ENCODE measurements around the gene ZFP1.
"Not testable (repeated sequence)": the region's sequence is repeated elsewhere in the genome, so short reads cannot be mapped to it uniquely, and the experiment has no call there.

ZFP1 gene

DNA sequence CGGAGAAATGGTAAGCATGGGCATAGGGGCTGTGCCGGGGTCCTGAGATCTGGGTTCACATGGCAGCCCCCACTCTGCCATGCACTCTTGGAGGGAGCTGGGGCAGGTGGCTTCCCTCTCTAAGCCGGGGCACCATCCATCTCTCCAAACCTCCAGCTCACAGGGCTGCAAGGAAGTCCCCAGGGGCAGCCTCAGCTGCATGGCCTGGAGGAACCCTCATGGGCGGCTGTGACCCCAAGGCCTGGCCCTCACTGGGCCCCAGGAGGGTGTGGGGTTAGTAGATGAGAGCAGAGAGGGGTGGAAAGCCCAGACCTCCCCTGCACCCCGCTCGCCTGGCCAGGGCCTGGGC, 56.1 kb downstream of the ZFP1 start:
- DNase-seq (ENCODE audit: low read depth in 2 of 2), result no peak

DNA sequence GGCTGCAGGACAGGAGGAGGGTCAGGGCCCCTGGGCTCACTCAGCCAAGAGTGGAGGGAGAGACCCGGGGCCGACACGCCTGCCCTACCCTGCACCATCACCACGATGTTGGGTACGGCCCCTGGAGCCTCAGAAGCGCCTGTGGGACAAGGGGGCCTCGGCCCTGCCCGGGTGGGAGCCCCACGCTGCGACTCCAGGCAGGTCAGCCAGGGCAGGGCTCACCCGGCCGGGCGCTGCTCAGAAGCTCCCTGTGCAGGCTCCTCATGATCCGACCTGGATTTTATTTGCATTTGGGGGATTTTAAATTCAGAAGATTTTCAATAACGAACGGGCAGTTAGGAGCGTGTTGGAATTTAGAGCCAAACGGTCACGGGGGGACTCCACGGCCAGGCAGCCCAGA, 56.6 kb downstream of the ZFP1 start:
- not testable (repeated sequence) for DNase-seq (ENCODE audit: low read depth in 2 of 2)

DNA sequence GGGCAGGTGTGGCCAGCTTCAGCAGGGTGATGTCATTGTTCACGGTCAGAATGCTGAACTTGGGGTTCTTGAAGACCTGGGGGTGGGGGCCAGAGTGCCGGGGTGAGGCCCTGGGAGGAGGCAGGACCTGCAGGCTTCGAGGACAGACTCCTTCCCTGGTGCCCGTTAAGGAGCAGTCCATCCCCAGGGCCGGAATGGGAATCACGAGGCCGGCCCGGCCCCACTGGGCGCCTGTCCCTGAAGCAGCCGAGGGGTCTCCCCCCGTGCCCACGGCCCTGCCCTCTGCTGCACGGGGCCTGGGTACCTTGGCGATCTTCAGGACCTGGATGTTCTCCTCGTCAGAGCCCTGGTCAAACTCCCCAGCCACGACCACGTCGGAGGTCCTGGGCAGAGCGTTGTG, 57.1 kb downstream of the ZFP1 start:
- DNase-seq (ENCODE audit: low read depth in 2 of 2), result not testable (repeated sequence)

DNA sequence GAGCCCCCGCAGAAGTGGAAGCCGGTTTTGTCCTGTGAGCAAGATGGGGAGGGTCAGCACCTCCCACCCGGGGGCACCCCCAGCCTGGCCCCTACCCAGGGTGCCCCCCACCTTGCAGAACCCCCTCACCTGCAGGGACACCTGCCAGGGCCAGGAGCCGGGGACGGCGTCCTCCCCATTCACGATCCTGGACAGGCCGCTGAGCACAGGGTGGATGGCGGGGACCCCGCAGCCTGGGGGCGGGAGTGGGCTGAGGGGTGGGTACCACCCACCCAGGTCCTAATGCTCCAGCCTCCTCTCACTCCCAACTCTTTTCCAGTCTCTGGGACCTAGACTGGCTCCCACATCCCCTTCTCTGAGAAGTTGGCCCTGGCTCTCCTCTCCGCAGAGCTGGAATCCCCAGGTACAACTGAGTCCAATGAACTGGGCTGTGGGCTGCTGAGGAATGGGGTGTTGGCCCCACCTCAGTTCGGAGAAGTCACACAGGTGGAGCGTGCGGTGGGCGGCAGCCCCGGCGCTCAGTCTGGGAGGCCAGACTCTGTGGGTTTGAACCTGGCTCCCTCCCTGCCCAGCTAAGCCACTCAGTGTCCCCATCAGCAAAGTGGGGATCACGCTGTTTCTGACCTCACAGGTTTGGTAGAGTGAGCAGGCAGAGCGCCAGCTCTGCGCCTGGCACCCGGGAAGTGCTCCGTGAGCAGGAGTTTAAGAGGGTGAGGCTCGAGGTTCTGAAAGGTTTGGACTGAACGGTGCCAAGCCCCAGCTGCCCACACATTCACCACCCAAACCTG, 57.8 kb downstream of the ZFP1 start:
- not testable (repeated sequence) for DNase-seq (ENCODE audit: low read depth in 2 of 2)

DNA sequence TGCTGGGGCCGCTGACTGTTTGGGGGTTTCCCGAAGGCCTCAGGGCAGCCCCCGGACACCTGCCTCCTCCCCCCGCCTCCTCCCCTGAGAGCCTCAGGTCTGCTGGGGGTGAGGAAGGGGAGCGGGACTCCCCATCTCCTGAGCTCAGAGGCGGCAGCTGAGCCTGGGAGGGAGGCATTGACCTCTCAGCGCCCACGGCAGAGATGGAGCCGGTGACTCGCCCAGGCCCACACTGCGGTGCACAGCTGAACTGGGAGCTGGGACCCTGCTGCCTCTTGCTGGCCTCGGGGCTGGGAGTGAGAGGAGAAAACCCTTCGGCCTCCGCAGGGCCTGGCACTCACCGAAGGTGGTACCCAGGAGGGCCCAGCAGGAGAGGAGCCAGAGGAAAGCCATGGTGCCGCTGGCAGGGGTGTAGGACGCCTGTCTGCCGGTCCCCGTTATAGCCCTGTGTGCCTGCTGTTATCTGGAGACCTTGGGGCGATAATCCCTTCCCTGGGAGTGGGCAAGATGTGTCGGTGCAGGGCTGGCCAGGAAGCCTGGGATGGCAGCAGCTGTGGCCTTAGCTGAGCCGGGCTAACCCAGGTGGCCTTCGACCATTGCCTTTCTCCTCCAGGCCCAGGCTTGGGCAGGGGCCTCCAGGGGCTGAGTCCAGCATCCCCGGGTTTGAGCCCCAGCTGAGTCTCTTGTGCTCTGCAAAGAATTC, 58.6 kb downstream of the ZFP1 start, which contains the start of gene CTRB2:
TSS of gene CTRB2 (minus strand) at position 413 of the 703 bp plus-strand sequence. CDS start at position 393, 20 bp downstream.
- no peak for DNase-seq (ENCODE audit: low read depth in 2 of 2)

DNA sequence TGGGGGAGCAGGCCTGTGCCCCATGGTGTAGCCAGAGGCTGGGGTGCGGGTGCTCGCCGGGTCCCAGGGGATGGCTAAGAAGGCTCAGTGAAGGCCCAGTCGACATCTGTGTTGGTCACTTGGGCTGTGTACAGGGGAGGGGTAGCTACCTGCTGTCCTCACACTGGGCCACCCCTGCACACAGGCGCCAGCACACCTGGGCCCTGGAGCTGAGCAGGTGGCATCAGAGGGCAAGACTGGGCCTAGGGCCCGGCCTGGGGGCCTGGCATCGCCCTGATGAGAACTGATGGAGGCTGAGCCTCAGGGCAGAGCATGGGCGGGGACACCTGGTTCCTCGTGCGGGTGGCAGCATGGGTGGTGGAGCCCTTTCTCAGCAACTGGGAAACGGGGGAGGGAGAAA, 59.5 kb downstream of the ZFP1 start:
- no peak for DNase-seq (ENCODE audit: low read depth in 2 of 2)

DNA sequence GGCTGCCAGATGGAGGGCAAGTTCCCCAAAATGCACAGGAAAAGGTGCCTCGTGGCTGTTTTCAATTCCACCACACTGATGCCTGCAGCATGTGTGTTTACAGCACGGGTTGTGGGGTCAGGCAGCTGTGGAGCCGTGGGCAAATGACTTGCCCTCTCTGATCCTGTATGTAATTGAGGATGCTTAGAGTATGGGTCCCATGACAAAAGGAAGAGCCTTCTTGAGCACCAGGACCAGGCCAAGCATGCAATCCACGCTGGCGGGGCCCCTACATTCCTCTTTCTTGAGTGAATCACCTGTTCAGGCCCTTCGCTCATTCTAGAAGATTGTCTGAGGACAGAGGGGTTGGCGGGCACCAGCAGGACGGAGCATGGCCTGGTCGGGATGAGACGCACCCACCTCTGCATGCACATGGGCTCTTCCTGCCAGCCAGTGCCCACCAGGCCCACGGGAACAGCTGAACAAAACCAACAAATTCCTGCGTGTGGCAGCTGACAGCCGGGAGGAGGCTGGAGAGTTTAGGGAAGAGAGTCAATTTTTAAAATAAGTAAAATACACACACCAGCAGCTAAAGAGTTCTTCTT, 60.0 kb downstream of the ZFP1 start:
- no peak for DNase-seq (ENCODE audit: low read depth in 2 of 2)

DNA sequence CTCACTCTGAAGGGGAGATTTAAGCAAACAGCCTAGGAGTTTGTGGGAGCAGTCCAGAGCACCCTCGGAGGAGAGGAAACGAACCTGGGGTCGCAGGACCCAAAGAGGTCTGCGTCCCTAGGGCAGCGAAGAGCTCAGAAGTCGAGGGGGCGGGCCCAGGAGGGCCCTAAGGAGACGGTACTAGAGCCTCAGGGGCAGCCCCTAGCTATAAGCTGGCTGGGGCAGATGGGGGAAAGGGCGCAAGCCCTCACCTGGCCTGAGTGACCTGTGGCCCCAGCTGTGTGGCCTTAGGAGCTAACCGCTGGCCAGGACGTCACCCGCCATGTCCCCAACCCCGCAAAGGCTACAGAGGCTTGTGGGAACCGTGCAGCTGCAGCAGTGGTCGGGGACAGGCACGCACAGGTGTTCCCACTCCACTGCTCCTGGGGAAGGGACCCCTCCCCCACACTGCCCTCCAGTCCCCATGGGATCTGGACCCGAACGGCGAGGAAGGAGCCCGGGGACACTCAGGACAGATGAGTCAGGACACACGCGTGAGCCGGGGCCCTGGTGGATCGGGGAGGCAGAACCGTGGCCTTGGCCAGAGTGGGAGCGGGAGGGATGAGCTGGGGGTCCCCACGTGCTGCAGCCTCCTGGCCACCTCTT, 60.7 kb downstream of the ZFP1 start:
- DNase-seq (ENCODE audit: low read depth in 2 of 2), result no peak

DNA sequence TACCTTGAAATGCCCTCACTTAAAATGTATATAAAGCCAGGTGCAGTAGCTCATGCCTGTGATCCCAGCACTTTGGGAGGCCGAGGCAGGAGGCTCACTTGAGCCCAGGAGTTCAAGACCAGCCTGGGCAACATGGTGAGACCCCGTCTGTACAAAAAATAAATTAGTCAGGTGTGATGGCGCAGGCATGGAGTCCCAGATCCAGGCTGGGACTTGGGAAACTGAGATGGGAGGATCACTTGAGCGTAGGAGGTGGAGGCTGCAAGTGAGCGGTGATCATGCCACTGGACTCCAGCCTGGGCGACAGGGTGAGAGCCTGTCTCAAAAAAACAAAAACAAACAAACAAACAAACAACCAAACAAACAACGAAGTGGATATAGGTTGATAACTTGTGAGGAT, 61.2 kb downstream of the ZFP1 start:
- not testable (repeated sequence) for DNase-seq (ENCODE audit: low read depth in 2 of 2)

DNA sequence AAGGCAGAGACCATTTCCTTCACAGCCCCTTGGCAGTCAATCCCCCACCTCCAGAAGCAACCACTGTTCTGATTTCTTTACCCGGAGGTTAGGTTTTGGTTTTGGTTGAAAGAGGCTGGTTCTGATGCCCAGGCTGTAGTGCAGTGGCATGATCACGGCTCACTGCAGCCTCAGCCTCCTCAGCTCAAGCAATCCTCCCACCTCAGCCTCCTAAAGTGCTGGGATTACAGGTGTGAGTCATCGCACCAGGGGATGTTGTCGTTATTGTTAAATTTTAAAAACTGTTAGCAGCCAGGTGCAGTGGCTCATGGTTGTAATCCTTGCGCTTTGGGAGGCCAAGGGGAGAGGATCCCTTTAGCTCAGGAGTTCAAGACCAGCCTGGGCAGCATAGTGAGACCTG, 61.6 kb downstream of the ZFP1 start:
- no peak for DNase-seq (ENCODE audit: low read depth in 2 of 2)

DNA sequence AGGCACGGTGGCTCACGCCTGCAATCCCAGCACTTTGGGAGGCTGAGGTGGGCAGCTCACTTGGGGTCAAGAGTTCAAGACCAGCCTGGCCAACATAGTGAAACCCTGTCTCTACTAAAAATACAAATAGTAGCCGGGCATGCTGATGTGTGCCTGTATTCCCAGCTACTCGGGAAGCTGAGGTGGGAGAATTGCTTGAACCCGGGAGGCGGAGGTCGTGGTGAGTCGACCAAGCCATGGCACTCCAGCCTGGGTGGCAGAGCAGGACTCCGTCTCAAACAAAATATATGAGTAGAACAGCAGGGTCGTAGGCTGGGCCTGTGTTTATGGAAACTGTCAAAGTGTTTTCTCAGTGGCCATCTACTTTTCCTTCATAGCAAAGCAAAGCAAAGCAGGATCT, 63.0 kb downstream of the ZFP1 start:
- DNase-seq (ENCODE audit: low read depth in 2 of 2), result not testable (repeated sequence)

DNA sequence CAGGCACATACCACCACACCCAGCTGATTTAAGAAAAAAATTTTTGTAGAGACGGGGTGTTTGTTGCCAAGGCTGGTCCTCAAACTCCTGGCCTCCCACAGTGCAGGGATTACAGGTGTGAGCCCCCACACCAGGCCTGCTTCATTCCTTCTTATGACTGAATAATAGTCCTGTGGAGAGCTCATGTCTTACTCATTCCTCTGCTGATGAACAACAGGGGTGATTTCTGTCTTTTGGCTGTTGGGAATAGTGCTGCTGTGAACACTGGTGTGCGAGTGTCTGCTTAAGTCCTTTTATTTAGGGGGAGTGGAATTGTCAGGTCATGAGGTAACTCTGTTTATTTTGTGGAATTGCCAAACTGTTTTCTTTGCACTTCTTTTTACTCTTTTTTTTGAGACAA, 67.8 kb downstream of the ZFP1 start:
- DNase-seq (ENCODE audit: low read depth in 2 of 2), result no peak

DNA sequence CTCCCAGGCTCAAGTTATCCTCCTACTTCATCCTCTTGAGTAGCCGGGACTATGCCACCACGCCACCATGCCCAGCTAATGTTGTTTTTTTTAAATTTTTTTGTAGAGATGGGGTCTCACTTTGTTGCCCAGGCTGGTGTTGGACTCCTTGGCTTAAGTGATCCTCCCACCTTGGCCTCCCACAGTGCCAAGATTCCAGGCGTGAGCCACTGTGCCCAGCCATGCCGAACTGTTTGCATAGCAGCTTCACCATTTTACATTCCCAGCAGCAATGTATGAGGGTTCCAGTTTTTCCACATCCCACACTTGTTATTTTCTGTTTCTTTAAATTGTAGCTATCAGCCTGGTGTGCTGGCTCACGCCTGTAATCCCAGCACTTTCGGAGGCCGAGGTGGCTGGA, 68.3 kb downstream of the ZFP1 start:
- no peak for DNase-seq (ENCODE audit: low read depth in 2 of 2)

DNA sequence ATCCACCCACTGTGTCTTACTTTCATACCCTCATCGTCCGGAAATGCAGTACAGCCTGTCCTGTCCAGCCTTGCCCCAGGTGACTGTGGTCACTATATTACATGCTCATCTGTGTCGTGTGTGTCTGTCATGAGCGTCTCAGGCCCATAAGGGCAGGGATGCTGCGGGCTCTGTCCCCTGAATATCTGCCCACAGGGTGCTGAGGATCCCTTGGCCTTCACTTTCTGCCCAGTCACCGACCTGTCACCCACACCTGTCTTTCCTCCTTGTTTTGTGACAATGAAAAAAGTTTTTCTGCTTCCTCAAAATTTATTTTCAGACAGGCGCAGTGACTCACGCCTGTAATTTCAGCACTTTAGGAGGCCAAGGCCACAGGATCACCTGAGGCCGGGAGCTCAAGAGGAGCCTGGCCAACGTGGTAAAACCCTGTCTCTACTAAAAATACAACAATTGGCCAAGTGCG, 69.1 kb downstream of the ZFP1 start:
- DNase-seq (ENCODE audit: low read depth in 2 of 2), result no peak

DNA sequence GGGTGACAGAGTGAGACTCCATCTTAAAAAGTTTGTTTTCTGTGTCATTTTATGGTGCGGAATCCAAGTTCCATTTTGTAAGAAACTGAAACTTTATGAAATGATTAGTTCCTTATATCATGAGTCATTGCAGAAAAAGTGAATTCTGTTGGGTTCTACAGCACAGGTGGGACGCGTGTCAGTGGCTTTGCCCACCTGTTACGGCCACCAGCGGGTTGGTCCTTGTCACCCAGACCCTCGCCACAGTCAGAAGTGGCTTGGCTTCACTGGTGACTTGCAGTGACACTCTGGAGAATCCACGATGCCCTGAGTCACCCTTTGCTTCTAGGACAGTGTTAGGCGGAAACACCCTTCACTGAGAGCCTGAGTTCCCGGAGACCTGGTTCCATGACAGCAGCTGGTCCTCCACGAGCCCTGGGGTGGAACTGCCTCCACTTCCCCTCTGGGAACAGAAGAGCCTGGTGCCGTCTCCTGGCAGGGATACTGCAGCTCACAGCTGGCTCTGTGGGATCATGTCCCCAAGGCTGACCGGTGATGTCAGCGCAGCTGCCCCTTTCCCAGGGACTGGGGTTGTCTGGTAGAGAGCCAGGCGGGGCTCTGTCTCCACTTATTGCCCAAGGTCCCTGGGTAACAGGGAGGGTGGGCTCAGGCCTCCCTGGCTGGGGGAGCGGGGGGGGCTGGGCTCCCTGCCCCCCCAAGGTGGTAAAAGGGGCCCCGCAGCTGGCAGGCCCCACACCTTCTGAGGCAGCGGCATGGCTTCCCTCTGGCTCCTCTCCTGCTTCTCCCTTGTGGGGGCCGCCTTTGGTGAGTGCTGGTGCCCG, 70.1 kb downstream of the ZFP1 start, which contains the start of gene CTRB1:
TSS of gene CTRB1 (plus strand) at position 733 of the 821 bp plus-strand sequence. CDS start at position 753, 20 bp downstream.
- DNase-seq (ENCODE audit: low read depth in 2 of 2), result no peak

DNA sequence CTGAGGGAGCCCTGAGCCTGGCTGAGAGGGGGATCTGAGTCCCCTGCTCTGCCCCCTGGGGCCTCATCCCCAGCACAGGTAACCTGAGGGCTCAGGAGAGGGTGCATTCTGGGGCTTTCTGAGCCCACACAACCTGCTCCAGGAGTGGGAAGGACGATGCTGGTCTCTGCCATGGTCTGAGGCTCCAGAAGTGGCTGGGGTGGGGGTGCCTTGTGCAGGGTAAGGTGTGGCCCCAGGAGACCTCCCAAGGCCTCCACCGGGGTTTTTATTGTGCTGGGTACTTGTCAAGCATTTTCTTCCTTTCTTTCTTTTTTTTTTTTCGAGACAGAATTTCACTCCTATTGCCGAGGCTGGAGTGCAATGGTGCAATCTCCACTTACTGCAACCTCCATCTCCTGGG, 70.8 kb downstream of the ZFP1 start:
- DNase-seq (ENCODE audit: low read depth in 2 of 2), result no peak

DNA sequence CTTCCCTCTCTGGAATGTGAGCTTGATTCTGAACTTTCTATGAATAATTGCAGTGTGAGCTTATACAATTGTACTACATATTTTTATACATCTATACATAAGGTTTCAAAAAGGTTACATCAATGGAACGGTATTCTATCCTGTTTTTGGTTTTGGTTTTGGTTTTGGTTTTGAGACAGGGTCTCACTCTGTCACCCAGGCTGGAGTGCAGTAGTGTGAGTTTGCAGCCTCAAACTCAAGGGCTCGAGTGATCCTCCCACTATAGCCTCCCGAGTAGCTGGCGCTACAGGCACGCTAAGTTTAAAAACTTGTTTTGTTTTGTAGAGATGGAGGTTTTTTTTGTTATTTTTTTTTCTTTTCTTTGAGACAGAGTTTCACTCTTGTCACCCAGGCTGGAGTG, 71.5 kb downstream of the ZFP1 start:
- no peak for DNase-seq (ENCODE audit: low read depth in 2 of 2)

Measured in stimulated activated CD8-positive, alpha-beta memory T cell treated with anti-CD3 and anti-CD28 coated beads, Interleukin-7, amount 100 ng/mL, for 1 hour (primary cell).